GM23248 (cell line): ENCODE results near the gene PRSS58.

Experiments
- EZH2 ChIP-seq: fragments of 200-600 bp; sonication (generic); IDR thresholded peaks from 2 replicates; pipeline ENCODE4 v1.6.1; 2018; ENCODE audit warnings: antibody characterized with exemption, mild to moderate bottlenecking; ENCODE audit not compliant: insufficient read depth, poor library complexity, severe bottlenecking
- EZH2phosphoT487 ChIP-seq: fragments of 200-600 bp; sonication (generic); IDR thresholded peaks from 2 replicates; pipeline ENCODE4 v1.6.1; 2018; ENCODE audit warnings: antibody characterized with exemption, moderate library complexity, mild to moderate bottlenecking, low read depth; ENCODE audit not compliant: insufficient read depth

DNA sequence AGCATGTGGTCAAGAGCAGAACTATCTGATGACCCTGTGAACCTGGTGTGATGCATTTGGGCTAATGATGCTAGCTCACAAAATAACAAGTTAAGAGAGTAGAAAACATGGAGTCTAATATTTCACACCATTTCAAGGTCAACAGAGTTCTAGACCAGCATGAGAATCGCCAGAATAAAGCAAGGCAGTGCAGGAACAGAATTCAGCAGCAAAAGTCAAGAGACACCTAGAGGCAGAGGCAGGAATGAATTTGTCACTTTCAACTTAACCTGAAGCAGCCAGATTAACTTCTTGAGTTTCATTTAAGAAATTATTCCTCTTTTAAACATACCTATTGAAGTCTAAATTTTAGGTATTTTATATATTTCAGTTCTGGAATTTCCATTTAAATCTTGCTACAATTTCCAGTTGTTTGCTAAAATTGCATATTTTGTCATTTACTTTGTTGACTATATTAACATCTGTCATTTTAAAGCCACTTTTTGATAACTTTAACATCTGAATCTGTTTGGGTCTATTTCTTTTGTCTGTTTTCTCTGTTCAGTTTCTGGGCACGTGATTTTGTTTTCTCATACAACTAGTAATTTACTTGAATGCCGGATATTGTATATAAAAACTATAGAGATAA is 44.2 kb upstream of the PRSS58 start:
- TF ChIP-seq EZH2 (no peak), EZH2phosphoT487 (no peak)
